Naive thymus-derived CD8-positive, alpha-beta T cell (primary cell): ENCODE measurements around the gene CCR1. TPM values are rescaled to one million over a fixed set of nuclear protein-coding genes. Genes with fewer than 3 reads are reported as not detected.
"Not testable (repeated sequence)": the region's sequence is repeated elsewhere in the genome, so short reads cannot be mapped to it uniquely, and the experiment has no call there.

Source experiments
- ATAC-seq, 2 donors: fragments of 150-1000 bp; cut with Tn5 transposase in 1 of 2; sonication (Bioruptor Pico), chemical (Tn5 transposase) in 1 of 2; 1 replicate in 1 of 2; 2 replicates in 1 of 2; pipeline ENCODE4 v1.10.0; 2021; ENCODE audit warnings: mild to moderate bottlenecking in 2 of 2, moderate library complexity in 2 of 2
- POLR2A ChIA-PET: fragments of 350-600 bp; sonication (Branson Sonifier 250); formaldehyde crosslinking; loops from one replicate; lab custom pipeline; 2021; ENCODE audit warnings: antibody characterized with exemption; lab: Charles Lee
- DNase-seq, 10 donors: peaks; one replicate each; pipeline versions ENCODE4 v3.0.0 to v3.0.0-alpha.2; 2020 to 2022
- H3K27ac Mint-ChIP-seq, 10 donors: one replicate each; pipeline ENCODE4 v1.8.0; 2020 to 2022; ENCODE audit warnings: mild to moderate bottlenecking in 10 of 10, mixed read lengths in 10 of 10, moderate library complexity in 4 of 10, inconsistent platforms in 1 of 10
- H3K27me3 Mint-ChIP-seq, 5 donors: one replicate each; pipeline ENCODE4 v1.8.0; 2021 to 2022; ENCODE audit warnings: mixed read lengths in 5 of 5
- H3K36me3 Mint-ChIP-seq, 3 donors: one replicate each; pipeline ENCODE4 v1.8.0; 2020 to 2022; ENCODE audit warnings: mixed read lengths in 3 of 3, mild to moderate bottlenecking in 2 of 3, inconsistent platforms in 1 of 3
- H3K4me1 Mint-ChIP-seq, 4 donors: one replicate each; pipeline ENCODE4 v1.8.0; 2021 to 2022; ENCODE audit warnings: mixed read lengths in 4 of 4
- H3K4me3 Mint-ChIP-seq, 10 donors: one replicate each; pipeline ENCODE4 v1.8.0; 2020 to 2022; ENCODE audit warnings: mild to moderate bottlenecking in 10 of 10, mixed read lengths in 10 of 10, moderate library complexity in 6 of 10, inconsistent platforms in 1 of 10
- H3K9me3 Mint-ChIP-seq, 9 donors: one replicate each; pipeline ENCODE4 v1.8.0; 2020 to 2022; ENCODE audit warnings: mixed read lengths in 9 of 9, mild to moderate bottlenecking in 3 of 9, inconsistent platforms in 1 of 9, moderate library complexity in 1 of 9
- polyA plus RNA-seq, 3 donors: library from polyadenylated mRNA; unstranded; fragments of 300-500 nt; fragmentation: Illumina TruSeq; gene quantifications; one replicate each; pipeline ENCODE4 v1.2.3, GENCODE V29; 2021
- total RNA-seq, 8 experiments: library from RNA in 2 of 8; stranded (reverse) in 2 of 8; gene quantifications; one replicate each; pipeline ENCODE4 v1.2.3 and lab custom pipeline; 2021 to 2026

The CCR1 gene
- total and polyA plus RNA-seq, 5 experiments from 2014 or later, result 0.11 to 2.0 (median 0.74) TPM; not detected in 1

DNA sequence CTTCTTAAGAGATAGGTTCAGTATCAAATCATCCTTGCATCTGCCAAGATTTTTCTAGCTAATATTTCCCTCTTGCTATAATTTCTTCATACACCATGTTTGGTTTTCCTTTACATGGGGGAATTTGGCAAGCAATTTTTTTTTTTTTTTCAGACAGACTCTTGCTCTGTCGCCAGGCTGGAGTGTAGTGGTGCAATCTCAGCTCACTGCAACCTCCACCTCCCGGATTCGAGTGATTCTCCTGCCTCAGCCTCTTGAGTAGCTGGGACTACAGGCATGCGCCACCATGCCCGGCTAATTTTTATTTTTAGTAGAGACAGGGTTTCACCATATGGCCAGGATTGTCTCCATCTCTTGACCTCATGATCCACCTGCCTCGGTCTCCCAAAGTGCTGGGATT, 599 bp downstream of the CCR1 start:
- peak overlapping the region in 3 of 10 donors; percentile 13 to 87 (median 45) for H3K27ac Mint-ChIP-seq
- not testable (repeated sequence) for H3K36me3 Mint-ChIP-seq

DNA sequence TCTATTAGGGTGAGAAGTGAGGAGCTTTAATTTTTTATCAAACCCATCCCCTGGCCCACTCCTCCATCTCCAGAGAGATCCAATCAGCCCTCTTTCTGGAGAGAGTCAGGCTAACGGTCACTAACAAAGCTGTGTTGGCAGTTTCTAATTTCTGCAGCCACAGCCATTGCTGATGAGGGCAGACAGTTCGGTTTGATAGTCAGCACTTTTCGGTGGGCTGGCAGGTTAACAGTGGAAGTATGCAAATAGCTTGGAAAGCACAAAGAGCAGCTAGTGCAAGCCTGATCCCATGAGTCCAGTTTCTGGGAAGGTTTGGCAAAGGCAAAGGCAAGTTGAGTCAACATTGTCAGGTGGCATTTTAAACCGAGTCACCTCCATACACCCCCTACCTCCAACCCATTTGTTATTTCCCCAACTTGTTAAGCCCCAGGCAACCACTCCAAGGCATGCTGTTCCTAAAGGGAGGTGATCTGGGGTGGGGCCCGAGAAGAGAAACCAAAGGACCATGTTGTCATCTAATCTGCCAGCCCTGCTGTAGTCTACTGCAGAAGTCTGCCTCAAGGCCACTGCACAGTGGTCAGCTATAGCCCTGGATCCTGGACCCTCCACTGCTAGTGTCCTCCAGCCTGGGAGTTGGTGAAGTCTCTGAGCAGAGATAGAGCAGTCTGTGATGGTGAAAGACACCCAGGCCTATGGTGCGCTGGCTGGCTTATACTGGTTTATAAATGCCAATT, 1.7 kb downstream of the CCR1 start:
- DNase-seq (no peak), ATAC-seq (no peak)
- no peaks in the 10 kb centered on the region for H3K9me3 Mint-ChIP-seq
- H3K4me3 Mint-ChIP-seq, result peak overlapping the region in 2 of 10 donors; percentile 74 to 81
- POLR2A ChIA-PET, result no interaction called here
- H3K27me3 Mint-ChIP-seq, result no peaks in the 10 kb centered on the region
- peaks cover 7 to 44% (median 19%) of the 10 kb centered on the region in 4 donors for H3K4me1 Mint-ChIP-seq
- peak overlapping the region in 2 of 10 donors; percentile 7 to 60 for H3K27ac Mint-ChIP-seq
- no peaks in the 10 kb centered on the region for H3K36me3 Mint-ChIP-seq

More for the DNA sequence above, 599 bp downstream of the CCR1 start:
- H3K27me3 Mint-ChIP-seq, ATAC-seq, H3K9me3 Mint-ChIP-seq, DNase-seq: not testable (repeated sequence)
- peaks cover 7 to 44% (median 19%) of the 10 kb centered on the region in 4 donors for H3K4me1 Mint-ChIP-seq
- POLR2A ChIA-PET, result interaction anchor here (0.7 kb wide), 1 partner anchor 96 kb away, joined by 3 read pairs; no protein-coding TSS in a partner anchor
- peak overlapping the region in 2 of 10 donors; percentile 74 to 81 for H3K4me3 Mint-ChIP-seq

DNA sequence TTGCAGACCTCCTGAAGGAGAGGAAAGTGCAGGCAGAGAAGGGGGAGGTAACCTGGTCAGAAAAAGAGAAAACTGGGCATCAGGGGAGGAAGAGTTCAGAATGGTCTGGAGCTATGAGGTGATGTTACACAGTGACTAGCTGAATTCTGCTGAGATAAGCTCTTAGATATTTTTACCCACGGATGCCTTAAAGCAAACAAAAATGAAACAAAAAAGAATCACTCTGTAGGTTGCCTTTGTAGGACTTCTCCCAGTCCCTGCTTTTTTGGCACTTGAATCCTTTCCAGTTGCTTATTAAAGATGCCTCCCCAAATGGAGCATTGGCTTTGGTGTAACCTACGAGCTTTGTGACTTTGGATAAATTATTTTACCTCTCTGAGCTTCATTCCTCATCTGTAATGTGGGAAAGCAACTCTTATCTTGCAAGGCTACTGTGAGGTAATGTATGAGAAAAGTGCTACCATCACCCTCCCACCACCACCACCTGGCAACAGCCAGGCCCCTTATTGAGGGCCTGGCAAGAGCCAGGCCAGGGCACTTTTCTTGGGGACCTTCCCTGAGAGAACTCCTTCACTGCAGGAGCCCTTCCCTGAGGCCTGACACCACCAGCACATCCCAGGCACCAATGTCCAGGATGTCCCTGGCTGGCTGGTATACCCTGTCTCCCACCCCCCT, 2.7 kb downstream of the CCR1 start:
- Mint-ChIP-seq H3K27ac (peak overlapping the region in 1 of 10 donors; percentile 84), H3K27me3 (no peaks in the 10 kb centered on the region), H3K36me3 (no peaks in the 10 kb centered on the region), H3K4me3 (peak overlapping the region in 1 of 10 donors; percentile 48), H3K9me3 (no peaks in the 10 kb centered on the region), H3K4me1 (peaks cover 7 to 44% (median 19%) of the 10 kb centered on the region in 4 donors)
- DNase-seq (no peak), ATAC-seq (no peak)
- POLR2A ChIA-PET, result no interaction called here

DNA sequence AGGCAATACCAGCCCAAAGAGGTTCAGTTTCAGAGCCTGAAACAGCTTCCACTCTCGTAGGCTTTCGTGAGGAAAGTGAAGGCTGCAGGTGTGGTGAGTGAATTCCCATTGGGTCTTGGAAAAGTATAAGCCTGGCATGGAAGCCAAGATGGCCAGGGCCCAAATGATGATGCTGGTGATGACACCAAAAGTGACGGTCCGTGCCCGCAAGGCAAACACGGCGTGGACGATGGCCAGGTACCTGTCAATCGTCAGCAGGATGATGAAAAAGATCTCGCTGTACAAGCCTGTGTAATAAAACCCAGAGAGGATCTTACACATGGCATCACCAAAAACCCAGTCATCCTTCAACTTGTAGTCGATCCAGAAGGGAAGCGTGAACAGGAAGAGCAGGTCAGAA, 4.4 kb downstream of the CCR1 start:
- ATAC-seq, result no peak
- peaks cover 7 to 32% (median 14%) of the 10 kb centered on the region in 4 donors for H3K4me1 Mint-ChIP-seq
- no peak for DNase-seq
- H3K27ac Mint-ChIP-seq, result no peak overlapping the region
- no peaks in the 10 kb centered on the region for H3K36me3 Mint-ChIP-seq
- no peaks in the 10 kb centered on the region for H3K27me3 Mint-ChIP-seq
- POLR2A ChIA-PET, result no interaction called here
- no peak overlapping the region for H3K4me3 Mint-ChIP-seq
- no peaks in the 10 kb centered on the region for H3K9me3 Mint-ChIP-seq

DNA sequence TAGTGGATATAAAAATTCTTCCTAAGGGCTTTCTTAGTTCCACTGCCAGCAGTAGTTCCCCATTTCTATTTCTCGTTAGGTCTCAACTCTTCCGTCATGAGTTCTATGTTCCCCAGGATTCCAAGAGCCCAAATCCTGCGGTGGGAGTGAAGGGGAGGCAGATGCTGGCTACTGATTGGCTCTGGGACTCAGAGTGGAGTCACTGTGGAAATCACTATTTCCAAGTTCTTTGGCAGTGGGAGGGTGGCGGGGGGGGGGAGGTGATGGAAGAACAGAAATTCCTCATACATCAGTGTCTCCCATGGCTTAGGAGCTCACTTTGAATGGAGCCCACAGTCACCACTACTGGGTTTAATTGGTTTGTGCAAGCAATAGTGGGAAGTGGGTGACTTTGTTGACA, 5.6 kb downstream of the CCR1 start:
- Mint-ChIP-seq H3K27me3 (no peaks in the 10 kb centered on the region), H3K4me3 (no peak overlapping the region), H3K27ac (no peak overlapping the region), H3K36me3 (peaks cover 0 to 4% (median under 1%) of the 10 kb centered on the region in 3 donors), H3K9me3 (peaks cover 0 to 7% (median 2%) of the 10 kb centered on the region in 9 donors), H3K4me1 (peaks cover 0 to 21% (median 3%) of the 10 kb centered on the region in 4 donors)
- POLR2A ChIA-PET, result no interaction called here
- DNase-seq (no peak), ATAC-seq (no peak)

DNA sequence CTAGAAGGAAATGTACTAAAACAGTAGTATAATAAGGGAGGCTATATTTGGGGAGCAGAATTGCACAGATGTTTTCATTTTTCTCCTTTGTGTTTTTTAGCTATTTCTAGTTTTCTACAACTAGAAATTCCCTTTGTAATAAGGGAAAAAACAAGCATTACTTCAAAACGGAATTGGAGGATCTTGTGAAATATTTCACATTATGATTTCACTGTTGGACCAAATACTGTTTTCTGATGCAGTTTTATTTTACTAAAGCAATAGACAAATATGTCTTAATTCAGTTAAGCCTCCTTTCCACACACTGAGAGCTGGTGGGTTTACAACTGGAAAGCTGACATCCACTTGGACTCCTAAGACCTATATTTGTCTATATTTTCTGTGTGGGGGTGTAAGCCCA, 7.3 kb downstream of the CCR1 start:
- POLR2A ChIA-PET, result no interaction called here
- Mint-ChIP-seq H3K27ac (no peak overlapping the region), H3K27me3 (no peaks in the 10 kb centered on the region), H3K4me1 (peaks cover 0 to 6% (median 0%) of the 10 kb centered on the region in 4 donors), H3K4me3 (no peak overlapping the region), H3K36me3 (peaks cover 0 to 5% (median 4%) of the 10 kb centered on the region in 3 donors), H3K9me3 (peaks cover 0 to 11% (median 3%) of the 10 kb centered on the region in 9 donors)
- ATAC-seq, result no peak
- no peak for DNase-seq

DNA sequence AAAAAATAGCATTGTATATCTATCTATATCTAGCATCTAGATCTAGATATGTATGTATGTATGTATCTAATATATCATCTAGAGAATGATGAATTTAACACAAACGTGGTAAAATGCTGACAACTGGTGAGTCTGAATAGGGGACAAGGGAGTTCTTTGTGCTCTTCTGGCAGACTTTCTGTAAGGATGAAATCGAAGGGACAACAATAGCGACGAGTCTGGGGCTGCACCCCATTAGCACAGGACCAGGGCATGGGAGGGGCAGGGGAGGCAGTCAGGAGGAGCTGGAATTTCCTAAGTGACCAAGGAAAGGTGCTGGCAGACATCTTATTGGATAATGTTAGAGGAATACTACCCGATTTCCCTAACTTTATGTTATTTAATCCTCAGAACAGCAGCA, 7.9 kb downstream of the CCR1 start:
- Mint-ChIP-seq H3K4me3 (no peak overlapping the region), H3K27ac (no peak overlapping the region), H3K9me3 (peaks cover 0 to 14% (median 6%) of the 10 kb centered on the region in 9 donors), H3K4me1 (peaks cover 0 to 5% (median 0%) of the 10 kb centered on the region in 4 donors), H3K36me3 (peaks cover 0 to 7% (median 6%) of the 10 kb centered on the region in 3 donors), H3K27me3 (no peaks in the 10 kb centered on the region)
- POLR2A ChIA-PET, result no interaction called here
- DNase-seq (no peak), ATAC-seq (no peak)

DNA sequence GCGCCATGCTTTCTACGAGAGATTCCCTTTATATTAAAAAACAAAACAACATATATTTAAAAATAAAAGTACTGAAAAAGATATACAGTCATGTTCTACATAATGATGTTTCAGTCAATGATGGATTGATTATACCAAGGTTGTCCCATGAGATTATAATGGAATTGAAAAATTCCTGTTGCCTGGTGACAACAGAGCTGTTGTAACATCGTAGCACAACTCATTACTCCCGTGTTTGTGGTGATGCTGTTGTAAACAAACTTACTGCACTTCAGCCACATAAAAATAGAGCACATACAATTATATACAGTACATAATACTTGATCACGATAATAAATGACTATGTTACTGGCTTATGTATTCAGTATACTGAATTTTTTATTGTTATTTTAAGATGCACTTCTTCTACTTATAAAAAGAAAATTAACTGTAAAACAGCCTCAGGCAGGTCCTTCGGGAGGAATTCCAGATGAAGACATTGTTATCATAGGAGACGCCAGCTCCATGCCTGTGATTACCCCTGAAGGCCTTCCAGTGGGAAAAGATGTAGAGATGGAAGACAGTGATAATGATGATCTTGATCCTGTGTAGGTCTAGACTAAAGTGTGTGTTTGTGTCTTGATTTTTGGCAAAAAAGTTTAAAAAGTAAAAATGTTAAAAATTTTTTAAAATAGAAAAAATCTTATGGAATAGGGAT, 11.7 kb downstream of the CCR1 start:
- Mint-ChIP-seq H3K36me3 (peaks cover 0 to 36% (median 19%) of the 10 kb centered on the region in 3 donors), H3K9me3 (peaks cover 14 to 43% (median 26%) of the 10 kb centered on the region in 9 donors), H3K27ac (no peak overlapping the region), H3K27me3 (peaks cover 0 to 14% (median under 1%) of the 10 kb centered on the region in 5 donors), H3K4me1 (peaks cover 0 to 8% (median 0%) of the 10 kb centered on the region in 4 donors), H3K4me3 (no peak overlapping the region)
- POLR2A ChIA-PET, result no interaction called here
- ATAC-seq, result no peak
- no peak for DNase-seq

DNA sequence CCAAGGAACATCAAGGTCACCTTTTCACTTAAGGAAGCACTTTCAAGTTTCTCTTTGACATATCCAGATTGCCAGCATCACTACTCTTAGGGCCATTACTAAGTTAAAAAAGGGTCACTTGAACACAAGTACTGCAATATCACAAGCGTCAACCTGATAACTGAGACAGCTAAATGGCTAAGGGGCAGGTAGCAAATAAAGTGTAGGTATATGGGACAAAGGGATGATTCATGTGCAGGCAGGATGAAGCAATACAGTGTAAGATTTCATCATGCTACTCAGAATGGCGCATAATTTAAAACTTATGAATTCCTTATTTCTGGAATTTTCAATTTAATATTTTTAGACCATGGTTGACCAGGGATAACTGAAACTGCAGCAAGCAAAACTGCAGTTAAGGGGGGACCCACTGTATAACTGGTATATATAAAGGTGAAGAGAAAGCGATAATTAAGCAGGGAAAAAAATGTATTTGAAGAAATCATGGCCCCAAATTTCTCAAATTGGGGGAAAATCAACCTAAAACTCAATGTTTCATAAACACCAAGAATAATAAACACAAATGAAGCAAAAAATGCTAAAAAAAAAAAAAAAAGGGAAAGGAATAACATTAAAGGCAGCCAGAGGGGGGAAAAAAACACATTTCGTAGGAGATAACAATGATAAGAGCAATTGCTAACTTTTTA, 13.1 kb downstream of the CCR1 start:
- Mint-ChIP-seq H3K27me3 (peaks cover 0 to 14% (median 2%) of the 10 kb centered on the region in 5 donors), H3K4me1 (peaks cover 0 to 9% (median 0%) of the 10 kb centered on the region in 4 donors), H3K9me3 (peaks cover 14 to 43% (median 26%) of the 10 kb centered on the region in 9 donors), H3K36me3 (peaks cover 0 to 36% (median 19%) of the 10 kb centered on the region in 3 donors), H3K4me3 (no peak overlapping the region), H3K27ac (no peak overlapping the region)
- POLR2A ChIA-PET, result no interaction called here
- ATAC-seq (no peak), DNase-seq (no peak)

DNA sequence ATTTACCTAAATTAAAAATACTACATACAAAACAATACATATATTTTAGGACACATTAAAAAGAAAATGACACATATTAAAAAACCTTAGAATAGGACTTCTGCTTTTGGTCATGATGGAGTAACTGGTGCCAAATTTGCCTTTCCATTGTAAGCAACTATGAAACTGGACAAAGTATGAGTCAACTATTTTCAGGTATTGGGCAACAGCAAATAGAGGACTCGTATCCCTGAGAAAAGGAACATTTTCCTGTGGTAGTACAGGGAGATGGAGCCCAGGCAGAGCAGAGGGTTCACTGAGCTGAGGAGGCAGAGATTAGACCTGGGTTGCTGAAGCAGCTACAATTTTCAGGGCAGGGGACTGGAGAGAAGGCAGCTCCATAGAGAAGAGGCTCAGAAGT, 14.7 kb downstream of the CCR1 start:
- Mint-ChIP-seq H3K9me3 (peaks cover 14 to 41% (median 26%) of the 10 kb centered on the region in 9 donors), H3K27me3 (peaks cover 0 to 14% (median 2%) of the 10 kb centered on the region in 5 donors), H3K27ac (no peak overlapping the region), H3K4me1 (peaks cover 0 to 9% (median 0%) of the 10 kb centered on the region in 4 donors), H3K36me3 (peaks cover 0 to 36% (median 19%) of the 10 kb centered on the region in 3 donors), H3K4me3 (no peak overlapping the region)
- ATAC-seq (no peak), DNase-seq (no peak)
- POLR2A ChIA-PET, result no interaction called here

DNA sequence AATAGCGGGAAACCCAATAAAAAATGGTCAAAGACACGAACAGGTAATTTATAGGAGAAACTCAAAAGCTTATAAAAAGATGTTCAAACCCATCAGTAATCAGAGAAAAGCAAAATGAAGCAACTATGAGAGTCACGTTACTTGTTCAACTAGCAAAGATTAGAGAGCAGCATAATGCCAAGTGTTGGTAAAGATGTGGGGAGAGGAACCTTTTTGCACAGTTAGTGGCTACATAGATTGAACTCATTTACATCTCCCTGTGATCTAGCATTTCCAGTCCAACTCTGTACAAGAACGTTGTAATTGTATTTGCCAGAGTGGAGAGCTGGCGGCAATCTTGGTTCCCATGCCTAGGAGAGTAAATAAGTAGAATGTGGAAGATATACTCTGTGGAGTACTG, 15.2 kb downstream of the CCR1 start:
- H3K36me3 Mint-ChIP-seq, result peaks cover 0 to 36% (median 16%) of the 10 kb centered on the region in 3 donors
- peaks cover 11 to 36% (median 25%) of the 10 kb centered on the region in 9 donors for H3K9me3 Mint-ChIP-seq
- POLR2A ChIA-PET, result no interaction called here
- H3K27me3 Mint-ChIP-seq, result peaks cover 1 to 14% (median 3%) of the 10 kb centered on the region in 5 donors
- no peak overlapping the region for H3K4me3 Mint-ChIP-seq
- peaks cover 0 to 12% (median 0%) of the 10 kb centered on the region in 4 donors for H3K4me1 Mint-ChIP-seq
- DNase-seq (no peak), ATAC-seq (no peak)
- no peak overlapping the region for H3K27ac Mint-ChIP-seq

DNA sequence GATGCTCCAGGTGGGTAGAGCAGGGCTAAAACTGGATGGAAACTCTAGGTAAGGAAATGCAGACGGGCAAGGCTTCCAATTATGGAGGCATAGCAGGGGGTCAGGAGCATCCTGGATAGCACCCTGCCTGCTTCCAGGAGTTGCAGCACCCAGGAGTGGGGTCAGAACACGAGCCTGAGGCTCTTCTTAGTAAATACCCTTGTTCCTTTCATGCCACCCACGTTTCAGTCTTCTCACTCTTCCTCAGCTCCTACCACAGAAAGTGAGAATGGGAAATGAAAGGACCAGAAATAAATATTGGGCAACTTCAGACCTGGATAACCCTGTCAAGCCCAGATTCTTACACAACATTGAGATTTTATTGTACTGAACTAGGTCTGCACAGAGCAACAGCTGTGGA, 16.4 kb downstream of the CCR1 start:
- peaks cover 0 to 25% (median under 1%) of the 10 kb centered on the region in 4 donors for H3K4me1 Mint-ChIP-seq
- no peak overlapping the region for H3K4me3 Mint-ChIP-seq
- H3K27me3 Mint-ChIP-seq, result peaks cover 2 to 14% (median 3%) of the 10 kb centered on the region in 5 donors
- DNase-seq, result no peak
- POLR2A ChIA-PET, result no interaction called here
- H3K27ac Mint-ChIP-seq, result no peak overlapping the region
- H3K36me3 Mint-ChIP-seq, result peaks cover 0 to 31% (median 16%) of the 10 kb centered on the region in 3 donors
- no peak for ATAC-seq
- H3K9me3 Mint-ChIP-seq, result peaks cover 11 to 31% (median 24%) of the 10 kb centered on the region in 9 donors
